ENCODE measurements around the gene LPP. TPM values are rescaled to one million over a fixed set of nuclear protein-coding genes. Genes with fewer than 3 reads are reported as not detected.

Gene LPP
- total RNA-seq, 1 donor from 2014 or later = 23.1 TPM

DNA sequence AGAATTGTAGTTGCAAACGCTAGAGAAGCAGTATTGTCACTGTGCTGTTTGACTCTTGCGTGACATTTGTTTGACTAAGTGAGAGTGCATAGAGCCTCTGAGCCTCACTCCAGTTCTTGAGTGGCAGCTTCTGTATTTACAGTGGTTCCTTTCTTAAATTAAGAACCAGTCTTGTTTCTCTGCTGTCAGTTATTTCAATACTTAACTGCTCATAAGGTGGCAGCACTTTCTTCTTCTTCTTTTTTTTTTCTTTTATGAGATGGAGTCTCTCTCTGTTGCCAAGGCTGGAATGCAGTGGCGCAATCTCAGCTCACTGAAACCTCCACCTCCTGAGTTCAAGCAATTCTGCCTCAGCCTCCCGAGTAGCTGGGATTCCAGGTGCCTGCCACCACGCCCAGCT is 372.1 kb downstream of the LPP start:
- H3K27me3 Mint-ChIP-seq (ENCODE audit: unreplicated experiment) = no peaks in the 10 kb centered on the region
- DNase-seq = no peak
- no peaks in the 10 kb centered on the region for H3K4me1 Mint-ChIP-seq (ENCODE audit: low read depth, unreplicated experiment)
- no peak overlapping the region for H3K4me3 Mint-ChIP-seq (ENCODE audit: unreplicated experiment)
- H3K36me3 Mint-ChIP-seq (ENCODE audit: unreplicated experiment) = no peaks in the 10 kb centered on the region
- no peaks in the 10 kb centered on the region for H3K9me3 Mint-ChIP-seq (ENCODE audit: unreplicated experiment)
- no peak overlapping the region for H3K27ac Mint-ChIP-seq (ENCODE audit: unreplicated experiment)
- no peak for TF ChIP-seq CTCF (IDR thresholded peaks at IDR 0.05; ENCODE audit: partially characterized antibody, unreplicated experiment)

- Mint-ChIP-seq H3K4me1 (ENCODE audit: low read depth, unreplicated experiment) (no peaks in the 10 kb centered on the region), H3K9me3 (ENCODE audit: unreplicated experiment) (no peaks in the 10 kb centered on the region), H3K27ac (ENCODE audit: unreplicated experiment) (no peak overlapping the region), H3K27me3 (ENCODE audit: unreplicated experiment) (no peaks in the 10 kb centered on the region), H3K36me3 (ENCODE audit: unreplicated experiment) (no peaks in the 10 kb centered on the region), H3K4me3 (ENCODE audit: unreplicated experiment) (no peak overlapping the region)
- no peak for TF ChIP-seq CTCF (IDR thresholded peaks at IDR 0.05; ENCODE audit: partially characterized antibody, unreplicated experiment)
- no peak for DNase-seq
Observed at GRCh38 chr3:188527389-188527788, 373.4 kb downstream of the LPP start.

DNA sequence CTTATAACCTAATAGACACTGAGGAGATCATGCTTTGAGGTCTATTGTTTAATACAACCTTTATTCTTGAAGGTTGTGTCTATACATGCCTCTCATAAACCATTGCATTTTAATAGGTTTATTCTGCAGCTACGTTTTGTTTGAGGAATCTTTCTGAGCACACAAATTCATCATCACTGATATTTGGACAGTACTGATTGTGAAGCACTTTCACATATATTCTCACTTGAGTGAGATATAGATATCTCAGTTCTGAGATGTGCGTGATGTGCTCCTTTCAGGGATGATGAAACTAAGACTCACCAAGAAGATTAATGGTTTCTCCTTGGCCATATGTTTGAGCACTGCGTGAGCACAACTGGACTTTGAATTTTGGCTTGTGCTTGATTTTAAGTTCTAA is 374.4 kb downstream of the LPP start:
- no peak overlapping the region for H3K4me3 Mint-ChIP-seq (ENCODE audit: unreplicated experiment)
- no peak for TF ChIP-seq CTCF (IDR thresholded peaks at IDR 0.05; ENCODE audit: partially characterized antibody, unreplicated experiment)
- no peaks in the 10 kb centered on the region for H3K36me3 Mint-ChIP-seq (ENCODE audit: unreplicated experiment)
- no peaks in the 10 kb centered on the region for H3K9me3 Mint-ChIP-seq (ENCODE audit: unreplicated experiment)
- no peaks in the 10 kb centered on the region for H3K27me3 Mint-ChIP-seq (ENCODE audit: unreplicated experiment)
- no peaks in the 10 kb centered on the region for H3K4me1 Mint-ChIP-seq (ENCODE audit: low read depth, unreplicated experiment)
- no peak for DNase-seq
- H3K27ac Mint-ChIP-seq (ENCODE audit: unreplicated experiment) = no peak overlapping the region

DNA sequence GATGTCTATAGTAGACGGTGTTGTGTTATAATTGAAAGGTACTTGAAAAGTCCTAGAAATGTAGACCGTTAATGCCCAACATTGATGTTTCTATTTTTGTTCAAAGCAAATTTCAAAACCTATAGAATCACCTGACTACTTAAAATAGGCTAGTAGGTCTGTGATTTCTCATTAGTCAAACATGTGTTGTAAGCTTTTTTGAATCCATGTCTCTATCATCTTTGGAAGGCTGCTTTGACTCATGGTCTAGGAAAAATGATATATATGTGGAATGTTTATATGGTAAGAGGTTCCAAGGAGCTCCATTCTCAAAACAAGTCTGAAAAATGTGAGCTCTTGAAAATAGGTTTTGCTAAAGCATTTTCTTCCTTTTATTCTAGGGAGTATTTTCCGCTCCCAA is 375.3 kb downstream of the LPP start:
- H3K4me3 Mint-ChIP-seq (ENCODE audit: unreplicated experiment) = no peak overlapping the region
- no peak overlapping the region for H3K27ac Mint-ChIP-seq (ENCODE audit: unreplicated experiment)
- H3K4me1 Mint-ChIP-seq (ENCODE audit: low read depth, unreplicated experiment) = no peaks in the 10 kb centered on the region

DNA sequence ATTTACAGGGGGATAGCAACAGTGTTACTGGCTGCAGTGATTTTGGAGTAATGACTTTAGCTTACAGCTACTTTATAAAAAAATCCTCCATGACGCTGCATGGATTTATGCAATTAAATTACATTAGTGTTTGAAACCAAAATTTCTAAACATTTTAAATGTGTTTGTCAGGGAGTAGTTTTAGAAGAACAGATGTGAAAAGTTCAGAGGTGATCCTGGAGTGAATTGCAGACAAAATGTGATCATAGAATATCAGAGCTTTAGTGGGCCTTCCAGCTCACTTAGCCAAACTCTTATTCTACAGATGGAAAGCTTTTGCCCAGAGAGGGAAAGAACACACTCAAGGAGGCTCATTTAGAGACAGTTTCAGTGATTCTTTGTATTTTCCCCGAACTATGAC is 376.3 kb downstream of the LPP start:
- Mint-ChIP-seq H3K36me3 (ENCODE audit: unreplicated experiment) (no peaks in the 10 kb centered on the region), H3K4me3 (ENCODE audit: unreplicated experiment) (no peak overlapping the region), H3K9me3 (ENCODE audit: unreplicated experiment) (no peaks in the 10 kb centered on the region), H3K4me1 (ENCODE audit: low read depth, unreplicated experiment) (no peaks in the 10 kb centered on the region), H3K27ac (ENCODE audit: unreplicated experiment) (no peak overlapping the region), H3K27me3 (ENCODE audit: unreplicated experiment) (no peaks in the 10 kb centered on the region)
- no peak for TF ChIP-seq CTCF (IDR thresholded peaks at IDR 0.05; ENCODE audit: partially characterized antibody, unreplicated experiment)
- no peak for DNase-seq

More for the DNA sequence above, 375.3 kb downstream of the LPP start:
- no peaks in the 10 kb centered on the region for H3K9me3 Mint-ChIP-seq (ENCODE audit: unreplicated experiment)
- H3K27me3 Mint-ChIP-seq (ENCODE audit: unreplicated experiment) = no peaks in the 10 kb centered on the region
- TF ChIP-seq CTCF (IDR thresholded peaks at IDR 0.05; ENCODE audit: partially characterized antibody, unreplicated experiment) = no peak
- H3K36me3 Mint-ChIP-seq (ENCODE audit: unreplicated experiment) = no peaks in the 10 kb centered on the region
- DNase-seq = no peak

All from glutamatergic neuron (in vitro differentiated cells).